ENCODE results near the gene KCNIP3. TPM values are rescaled to one million over a fixed set of nuclear protein-coding genes. Genes with fewer than 3 reads are reported as not detected.

KCNIP3 gene
- total and polyA plus RNA-seq, 9 of the 15 experiments (the other 6 are each of a cell fraction or from before 2014, with no cell fraction given): 0.04 TPM; not detected in 8

DNA sequence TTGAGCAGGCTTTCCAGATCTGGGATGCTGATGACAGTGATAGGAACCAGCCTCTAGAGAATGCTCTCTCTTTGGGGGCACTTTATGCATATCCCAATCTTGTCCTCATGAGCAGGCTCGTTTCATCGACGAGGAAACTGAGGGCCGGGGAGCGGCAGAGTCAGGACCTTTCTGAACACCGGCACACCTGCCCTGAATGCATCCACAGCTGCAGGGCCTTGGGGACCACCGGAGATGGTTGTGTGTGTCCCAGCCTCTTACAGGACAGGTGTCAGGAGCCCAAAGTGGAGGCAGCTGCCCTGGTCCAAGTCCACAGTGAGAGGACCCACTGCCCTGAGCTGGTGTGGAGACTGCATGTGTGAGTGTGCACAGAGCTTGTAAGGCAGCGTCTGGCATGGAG is 57.8 kb downstream of the KCNIP3 start:
- ATAC-seq (no peak), FAIRE-seq (no peak), DNase-seq (ENCODE audit: extremely low read depth in 1 of 4, low spot score in 3 of 4) (no peak)
- H3K27me3 ChIP-seq (ENCODE audit: control insufficient read depth in 2 of 2, insufficient read depth in 2 of 2, low read length in 2 of 2): peaks cover 0 to 60% of the 10 kb centered on the region in 2 experiments; a peak in 2 of 5 replicates
- H3K4me2 ChIP-seq (ENCODE audit: insufficient read depth, low read length): no peak overlapping the region
- H3K4me3 ChIP-seq: no peak overlapping the region
- H3K36me3 ChIP-seq (ENCODE audit: control insufficient read depth, insufficient read depth, low read length): no peaks in the 10 kb centered on the region
- peaks cover 7% of the 10 kb centered on the region for H4K20me1 ChIP-seq (replicated peaks; ENCODE audit: control insufficient read depth, insufficient read depth, low read length)
- H3K9ac ChIP-seq (ENCODE audit: insufficient read depth in 1 of 2, low read depth in 2 of 2, low read length in 2 of 2): no peak overlapping the region
- intact Hi-C loops (cut with micrococcal nuclease): no loop called here
- H3K9me1 ChIP-seq (ENCODE audit: control insufficient read depth, insufficient read depth, low read length): no peaks in the 10 kb centered on the region
- CTCF ChIA-PET (ENCODE audit: low intra/inter-chr PET ratio): no interaction called here
- no peaks in the 10 kb centered on the region for H3K4me1 ChIP-seq (replicated peaks in 1 of 2; ENCODE audit: control insufficient read depth in 2 of 2, insufficient read depth in 2 of 2, low read length in 2 of 2)
- in situ Hi-C loops (cut with MboI): no loop called here
- H3K27ac ChIP-seq (ENCODE audit: extremely low read depth, low read depth, low read length): no peak overlapping the region
- POLR2A ChIA-PET: interaction anchor here (0.6 kb wide), 2 partner anchors 32 to 853 kb away, joined by 3 read pairs; no protein-coding TSS in a partner anchor
- 0% methylated on average over 8 of the region's 8 CpGs for WGBS (ENCODE audit: insufficient coverage, low coverage, missing lambda C conversion rate)
- H3K9me3 ChIP-seq (replicated peaks; ENCODE audit: control insufficient read depth, insufficient read depth, low read depth, low read length): no peaks in the 10 kb centered on the region
- BruUV-seq (replicated peaks): no TSS peak
- H2AFZ ChIP-seq (ENCODE audit: low read depth, low read length): no peak overlapping the region
- no peaks in the 10 kb centered on the region for H3K79me2 ChIP-seq (ENCODE audit: control insufficient read depth, insufficient read depth, low read length)
- TF ChIP-seq DNMT1 (IDR thresholded peaks at IDR 0.05): no peak
- TF ChIP-seq, protein P1, sequence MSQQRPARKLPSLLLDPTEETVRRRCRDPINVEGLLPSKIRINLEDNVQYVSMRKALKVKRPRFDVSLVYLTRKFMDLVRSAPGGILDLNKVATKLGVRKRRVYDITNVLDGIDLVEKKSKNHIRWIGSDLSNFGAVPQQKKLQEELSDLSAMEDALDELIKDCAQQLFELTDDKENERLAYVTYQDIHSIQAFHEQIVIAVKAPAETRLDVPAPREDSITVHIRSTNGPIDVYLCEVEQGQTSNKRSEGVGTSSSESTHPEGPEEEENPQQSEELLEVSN (IDR thresholded peaks at IDR 0.05; ENCODE audit: borderline replicate concordance in 1 of 2, extremely low read depth in 1 of 2, insufficient read depth in 1 of 2, insufficient read length in 1 of 2, low read depth in 1 of 2, low read length in 1 of 2, poor library complexity in 1 of 2, severe bottlenecking in 1 of 2): no peak
- no peak for TF ChIP-seq ZNF589 (CRISPR knock-in tag; IDR thresholded peaks at IDR 0.05; ENCODE audit: low read depth)
- TF ChIP-seq CREM (IDR thresholded peaks at IDR 0.05; ENCODE audit: low read depth): no peak
- no peak for TF ChIP-seq KAT8 (IDR thresholded peaks at IDR 0.05; ENCODE audit: low read depth)
- no peak for TF ChIP-seq HLTF (IDR thresholded peaks at IDR 0.05)
- no peak for TF ChIP-seq ESRRA (IDR thresholded peaks at IDR 0.05; ENCODE audit: borderline replicate concordance, low read depth)
- no peak for TF ChIP-seq CHCHD3 (CRISPR knock-in tag; IDR thresholded peaks at IDR 0.05)
- no peak for TF ChIP-seq MEIS2 (IDR thresholded peaks at IDR 0.05; ENCODE audit: partially characterized antibody)
- no peak for TF ChIP-seq ZNF274 (IDR thresholded peaks at IDR 0.05; ENCODE audit: borderline replicate concordance, low read depth, low read length)
- TF ChIP-seq GATAD2B (IDR thresholded peaks at IDR 0.05; ENCODE audit: borderline replicate concordance): no peak
- TF ChIP-seq TAF15 (IDR thresholded peaks at IDR 0.05; ENCODE audit: low read depth, low read length): no peak
- no peak for TF ChIP-seq FOXP4 (CRISPR knock-in tag; IDR thresholded peaks at IDR 0.05; ENCODE audit: borderline replicate concordance)
- no peak for TF ChIP-seq NKRF (IDR thresholded peaks at IDR 0.05; ENCODE audit: borderline replicate concordance)

Measured in K562 (cell line).